Stomach smooth muscle (tissue), 2 donors: Measurements from ENCODE around the gene PLAGL2.

Source experiments
- H3K27ac ChIP-seq: one replicate; pipeline ENCODE4 v1.7.0; 2013; ENCODE audit warnings: mild to moderate bottlenecking, low read length, inconsistent platforms
- H3K27me3 ChIP-seq, 2 donors: one replicate each; pipeline ENCODE4 v1.7.0; 2013; ENCODE audit warnings: low read length in 2 of 2; ENCODE audit not compliant: insufficient read depth in 2 of 2, control insufficient read depth in 1 of 2
- H3K36me3 ChIP-seq, 2 donors: one replicate each; pipeline ENCODE4 v1.7.0; 2013; ENCODE audit warnings: low read length in 2 of 2; ENCODE audit not compliant: control insufficient read depth in 2 of 2, insufficient read depth in 2 of 2
- H3K4me1 ChIP-seq: one replicate; pipeline ENCODE4 v1.7.0; 2013; ENCODE audit warnings: low read length; ENCODE audit not compliant: control insufficient read depth, insufficient read depth
- H3K4me3 ChIP-seq, 2 donors: one replicate each; pipeline ENCODE4 v1.7.0; 2013; ENCODE audit warnings: low read length in 2 of 2
- H3K9ac ChIP-seq, 2 donors: one replicate each; pipeline ENCODE4 v1.7.0; 2013; ENCODE audit warnings: low read length in 2 of 2, mild to moderate bottlenecking in 1 of 2
- H3K9me3 ChIP-seq, 2 donors: one replicate each; pipeline ENCODE4 v1.7.0; 2013; ENCODE audit warnings: low read length in 2 of 2; ENCODE audit not compliant: control insufficient read depth in 2 of 2
- donor health status: healthy.
- donor health status: Pancreatic carcinoma.

The PLAGL2 gene

DNA sequence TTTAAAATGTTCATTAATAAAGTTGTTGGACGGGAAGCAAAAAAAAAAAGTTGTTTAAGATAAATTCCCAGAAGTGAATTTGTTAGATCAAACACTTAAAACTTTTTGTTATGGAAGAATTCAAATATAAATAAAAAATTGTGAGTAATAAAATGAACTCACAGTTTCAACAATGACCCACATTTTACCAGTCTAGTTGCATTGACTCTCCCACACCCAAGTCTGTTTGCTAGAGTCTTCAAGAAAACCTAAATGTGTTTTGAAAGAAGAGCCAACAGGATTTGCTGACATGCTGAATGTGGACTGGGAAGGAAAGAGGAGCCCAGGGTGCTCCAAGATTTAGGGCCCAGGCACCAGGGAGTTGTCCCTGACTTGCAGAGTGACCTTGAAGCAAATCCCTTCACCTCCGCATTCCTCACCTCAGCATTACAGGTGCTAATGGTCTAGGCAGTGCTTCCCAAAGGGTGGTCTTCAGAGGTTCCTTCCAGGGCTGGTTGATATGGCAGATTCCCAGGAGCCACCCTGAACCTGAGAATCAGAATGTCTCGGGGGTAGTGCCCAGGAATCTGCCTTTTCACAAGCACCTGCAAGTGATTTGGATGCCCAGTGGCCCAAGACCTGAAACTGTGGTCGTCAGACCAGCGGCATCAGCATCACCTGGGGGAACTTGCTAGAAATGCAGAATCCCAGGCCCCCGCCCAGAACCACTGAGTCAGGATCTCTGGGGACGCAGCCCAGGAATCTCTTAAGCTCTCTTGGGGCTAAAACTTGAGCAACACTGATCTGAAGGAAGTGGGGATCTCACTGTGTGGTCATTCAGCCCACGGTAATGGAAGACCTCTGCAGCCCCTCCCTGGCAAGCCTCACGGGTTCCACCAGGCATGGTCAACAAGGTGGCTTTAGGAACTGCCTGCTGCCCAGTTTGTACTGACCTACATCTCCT, 31.2 kb upstream of the PLAGL2 start:
- Histone ChIP-seq H3K27me3 (no peaks in the 10 kb centered on the region), H3K9ac (no peak overlapping the region), H3K27ac (no peak overlapping the region), H3K36me3 (peaks cover 0 to 19% of the 10 kb centered on the region in 2 donors), H3K9me3 (no peaks in the 10 kb centered on the region), H3K4me1 (no peaks in the 10 kb centered on the region), H3K4me3 (no peak overlapping the region)

DNA sequence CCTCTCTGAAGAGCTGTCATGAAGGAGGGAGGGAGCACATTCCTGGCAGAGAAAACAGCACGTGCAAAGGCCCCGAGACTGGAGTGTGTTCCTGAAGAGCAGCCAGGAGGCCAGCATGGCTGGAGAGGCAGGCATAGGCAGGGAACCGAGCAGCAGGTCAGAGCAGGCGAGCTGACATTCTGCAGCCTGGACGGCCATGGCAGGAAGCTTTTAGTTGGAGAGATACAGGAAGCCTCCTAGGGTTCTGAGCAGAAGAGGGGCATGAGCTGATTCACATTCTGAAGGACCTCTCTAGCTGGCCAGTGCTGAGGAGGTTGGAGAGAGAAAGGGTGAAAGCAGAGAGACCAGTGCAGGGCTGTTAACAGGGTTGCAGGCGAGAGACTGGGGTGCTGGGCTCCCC, 29.9 kb upstream of the PLAGL2 start:
- no peak overlapping the region for H3K4me3 ChIP-seq
- no peaks in the 10 kb centered on the region for H3K27me3 ChIP-seq
- no peak overlapping the region for H3K27ac ChIP-seq
- peaks cover 12 to 30% of the 10 kb centered on the region in 2 donors for H3K36me3 ChIP-seq
- H3K4me1 ChIP-seq = no peaks in the 10 kb centered on the region
- no peak overlapping the region for H3K9ac ChIP-seq
- no peaks in the 10 kb centered on the region for H3K9me3 ChIP-seq

DNA sequence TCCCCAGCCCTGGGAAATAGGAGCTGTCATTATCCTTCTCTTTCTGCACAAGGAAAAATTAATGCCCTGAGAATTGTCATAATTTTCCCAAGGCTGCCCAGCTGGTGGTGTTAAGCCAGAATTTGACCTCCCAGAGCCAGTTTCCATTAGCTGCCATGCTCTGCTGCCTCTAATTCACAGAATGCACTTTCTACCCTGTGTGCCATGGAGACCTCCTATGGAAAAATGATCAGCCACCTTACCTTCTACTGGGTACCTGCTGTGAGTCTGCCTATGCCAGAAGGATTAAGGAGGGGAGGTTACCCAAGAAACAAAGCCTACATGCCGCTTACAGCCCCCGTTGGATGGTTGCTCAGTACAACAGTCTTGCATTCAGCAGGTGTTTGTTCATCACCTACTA, 29.3 kb upstream of the PLAGL2 start:
- Histone ChIP-seq H3K36me3 (peaks cover 14 to 33% of the 10 kb centered on the region in 2 donors), H3K9me3 (no peaks in the 10 kb centered on the region), H3K27ac (no peak overlapping the region), H3K4me3 (no peak overlapping the region), H3K9ac (no peak overlapping the region), H3K27me3 (no peaks in the 10 kb centered on the region), H3K4me1 (no peaks in the 10 kb centered on the region)

DNA sequence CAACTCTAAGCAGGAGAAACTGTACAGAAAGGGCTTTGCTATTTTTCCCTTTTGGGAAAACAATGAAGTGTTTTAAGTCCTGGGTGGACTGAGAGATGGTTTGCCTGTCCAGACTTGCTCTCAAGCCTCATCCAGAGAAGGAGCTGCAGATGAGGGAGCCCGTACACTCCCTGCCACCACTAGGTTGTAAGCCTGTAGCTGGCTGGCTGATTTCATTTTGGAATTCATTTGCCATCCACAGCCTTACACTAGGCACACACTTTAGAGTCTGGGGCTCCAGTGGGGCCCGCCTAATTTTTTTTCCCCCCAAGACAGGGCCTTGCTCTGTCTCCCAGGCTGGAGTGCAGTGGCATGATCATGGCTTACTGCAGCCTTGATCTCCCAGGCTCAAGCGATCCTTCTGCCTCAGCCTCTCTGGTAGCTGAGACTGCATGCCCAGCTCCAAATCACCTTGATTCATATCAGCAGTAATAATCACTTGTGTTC, 28.5 kb upstream of the PLAGL2 start:
- Histone ChIP-seq H3K27me3 (no peaks in the 10 kb centered on the region), H3K27ac (no peak overlapping the region), H3K9me3 (no peaks in the 10 kb centered on the region), H3K4me3 (no peak overlapping the region), H3K9ac (no peak overlapping the region), H3K36me3 (peaks cover 19 to 41% of the 10 kb centered on the region in 2 donors), H3K4me1 (no peaks in the 10 kb centered on the region)

GRCh38 chr20:32235331-32236047, 27.9 kb upstream of the PLAGL2 start:
- Histone ChIP-seq H3K36me3 (peaks cover 24 to 44% of the 10 kb centered on the region in 2 donors), H3K27me3 (no peaks in the 10 kb centered on the region), H3K9me3 (no peaks in the 10 kb centered on the region), H3K9ac (no peak overlapping the region), H3K4me1 (no peaks in the 10 kb centered on the region), H3K27ac (no peak overlapping the region), H3K4me3 (no peak overlapping the region)

GRCh38 chr20:32234135-32234808, 26.7 kb upstream of the PLAGL2 start:
- no peak overlapping the region for H3K4me3 ChIP-seq
- H3K27me3 ChIP-seq = no peaks in the 10 kb centered on the region
- H3K9ac ChIP-seq = no peak overlapping the region
- H3K4me1 ChIP-seq = no peaks in the 10 kb centered on the region
- no peak overlapping the region for H3K27ac ChIP-seq
- peaks cover 24 to 44% of the 10 kb centered on the region in 2 donors for H3K36me3 ChIP-seq
- H3K9me3 ChIP-seq = no peaks in the 10 kb centered on the region

DNA sequence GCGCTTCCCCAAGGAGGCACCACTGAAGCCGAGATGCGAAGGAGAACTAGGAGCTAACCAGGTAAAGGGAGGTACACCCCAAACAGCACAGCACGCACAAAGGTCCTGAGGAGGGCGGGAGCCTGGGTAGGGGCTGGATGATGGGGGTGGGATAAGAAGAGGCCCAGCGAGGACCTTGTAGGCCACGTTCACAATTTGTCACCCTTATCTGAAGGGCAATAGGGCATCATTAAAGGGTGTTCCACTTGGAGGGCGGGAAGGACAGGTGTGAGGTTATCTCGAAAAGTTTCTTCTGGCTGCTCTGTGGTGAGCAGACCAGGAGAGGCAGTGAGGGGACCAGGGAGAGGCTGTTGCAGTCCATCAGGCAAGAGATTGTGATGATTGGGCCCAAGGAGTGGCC, 25.7 kb upstream of the PLAGL2 start:
- no peaks in the 10 kb centered on the region for H3K27me3 ChIP-seq
- no peak overlapping the region for H3K27ac ChIP-seq
- peaks cover 25 to 47% of the 10 kb centered on the region in 2 donors for H3K36me3 ChIP-seq
- H3K9ac ChIP-seq = no peak overlapping the region
- no peak overlapping the region for H3K4me3 ChIP-seq
- H3K4me1 ChIP-seq = no peaks in the 10 kb centered on the region
- H3K9me3 ChIP-seq = no peaks in the 10 kb centered on the region

DNA sequence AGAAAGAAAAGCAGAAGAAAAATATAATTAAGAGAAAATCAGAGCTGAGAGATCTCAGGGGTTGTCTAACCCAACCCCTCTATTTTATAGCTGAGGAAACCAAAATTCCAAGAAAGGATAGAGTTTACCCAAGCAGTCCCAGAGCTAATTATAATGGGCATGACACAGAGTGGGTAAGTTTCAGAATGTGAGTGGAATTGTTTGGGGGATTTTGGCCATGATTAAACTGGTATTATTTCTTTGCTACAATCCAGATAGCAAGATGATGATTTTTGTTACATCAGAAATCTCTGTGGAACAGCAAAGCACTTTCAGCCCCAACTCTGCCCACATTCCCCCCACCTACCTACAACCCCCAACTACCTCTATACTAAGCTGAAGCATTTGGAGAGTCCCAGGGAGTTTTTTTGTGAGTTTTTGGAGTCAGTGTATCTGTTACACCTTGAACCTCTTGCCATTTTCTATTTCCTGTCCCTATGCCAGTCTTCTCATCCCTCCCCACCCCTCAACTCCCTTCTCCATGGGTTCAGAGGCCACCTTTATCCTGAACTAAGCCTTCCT, 24.9 kb upstream of the PLAGL2 start:
- Histone ChIP-seq H3K27me3 (no peaks in the 10 kb centered on the region), H3K4me3 (no peak overlapping the region), H3K27ac (no peak overlapping the region), H3K36me3 (peaks cover 27 to 52% of the 10 kb centered on the region in 2 donors), H3K4me1 (no peaks in the 10 kb centered on the region), H3K9me3 (no peaks in the 10 kb centered on the region), H3K9ac (no peak overlapping the region)

DNA sequence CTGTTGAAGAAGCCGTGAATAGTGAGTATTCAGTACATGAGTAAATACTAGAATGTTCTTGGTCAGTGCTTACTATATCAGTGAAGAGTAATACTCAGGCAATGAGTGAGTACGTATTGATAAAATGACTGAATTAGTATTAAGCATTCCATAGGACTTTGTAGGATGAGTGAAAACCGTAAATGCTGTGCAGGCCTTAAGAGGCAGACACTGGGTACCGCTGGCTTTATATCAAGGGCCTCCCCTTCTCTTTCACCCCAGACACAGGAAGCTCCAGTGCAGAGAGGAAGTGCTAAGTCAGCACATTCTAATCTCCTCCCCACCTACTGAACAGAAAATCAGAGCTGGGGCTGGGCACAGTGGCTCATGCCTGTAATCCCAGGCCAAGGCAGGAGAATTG, 24.3 kb upstream of the PLAGL2 start:
- Histone ChIP-seq H3K36me3 (peaks cover 27 to 51% of the 10 kb centered on the region in 2 donors), H3K4me3 (no peak overlapping the region), H3K9ac (no peak overlapping the region), H3K4me1 (no peaks in the 10 kb centered on the region), H3K27me3 (no peaks in the 10 kb centered on the region), H3K27ac (no peak overlapping the region), H3K9me3 (no peaks in the 10 kb centered on the region)

DNA sequence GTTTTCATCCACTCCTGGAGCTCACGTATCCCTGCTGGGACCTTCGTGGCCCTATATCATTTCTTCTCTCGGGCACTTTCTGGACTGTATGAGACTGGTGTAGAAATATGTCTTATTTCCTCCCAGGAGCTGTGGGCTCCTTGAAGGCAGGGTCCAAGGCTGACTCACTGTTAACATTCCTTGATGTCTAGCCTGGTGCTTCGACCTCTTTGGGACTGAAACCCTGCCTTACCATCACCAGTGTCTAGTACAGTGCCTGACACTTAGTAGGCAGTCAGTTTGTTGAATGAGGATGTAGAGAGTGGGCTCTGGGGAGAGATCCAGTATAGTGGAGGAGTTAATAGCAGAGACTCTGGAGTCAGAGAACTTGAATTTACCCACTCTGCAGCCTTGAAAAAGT, 23.7 kb upstream of the PLAGL2 start:
- no peak overlapping the region for H3K27ac ChIP-seq
- no peaks in the 10 kb centered on the region for H3K4me1 ChIP-seq
- no peak overlapping the region for H3K4me3 ChIP-seq
- H3K9ac ChIP-seq = no peak overlapping the region
- H3K36me3 ChIP-seq = peaks cover 32 to 51% of the 10 kb centered on the region in 2 donors
- H3K9me3 ChIP-seq = no peaks in the 10 kb centered on the region
- H3K27me3 ChIP-seq = no peaks in the 10 kb centered on the region
